AG10803 (cell line): Measurements from ENCODE around the gene DBP.

ENCODE experiments used
- DNase-seq: peaks from one replicate; pipeline ENCODE4 v3.0.0; 2010; ENCODE audit warnings: low read depth
- H3K4me3 ChIP-seq: 2 replicates; pipeline ENCODE4 v1.5.1; 2011; ENCODE audit warnings: mild to moderate bottlenecking, low read length, control low read depth
- TF ChIP-seq, protein P1 (sequence below): conservative IDR thresholded peaks from 2 replicates; pipeline ENCODE4 v1.5.1; 2011; ENCODE audit warnings: mild to moderate bottlenecking, low read length, control low read depth, inconsistent platforms

DBP gene

GRCh38 chr19:48639483-48640375 is 2.5 kb upstream of the DBP start:
- H3K4me3 ChIP-seq, result no peak overlapping the region
- DNase-seq, result no peak
- TF ChIP-seq, protein P1, sequence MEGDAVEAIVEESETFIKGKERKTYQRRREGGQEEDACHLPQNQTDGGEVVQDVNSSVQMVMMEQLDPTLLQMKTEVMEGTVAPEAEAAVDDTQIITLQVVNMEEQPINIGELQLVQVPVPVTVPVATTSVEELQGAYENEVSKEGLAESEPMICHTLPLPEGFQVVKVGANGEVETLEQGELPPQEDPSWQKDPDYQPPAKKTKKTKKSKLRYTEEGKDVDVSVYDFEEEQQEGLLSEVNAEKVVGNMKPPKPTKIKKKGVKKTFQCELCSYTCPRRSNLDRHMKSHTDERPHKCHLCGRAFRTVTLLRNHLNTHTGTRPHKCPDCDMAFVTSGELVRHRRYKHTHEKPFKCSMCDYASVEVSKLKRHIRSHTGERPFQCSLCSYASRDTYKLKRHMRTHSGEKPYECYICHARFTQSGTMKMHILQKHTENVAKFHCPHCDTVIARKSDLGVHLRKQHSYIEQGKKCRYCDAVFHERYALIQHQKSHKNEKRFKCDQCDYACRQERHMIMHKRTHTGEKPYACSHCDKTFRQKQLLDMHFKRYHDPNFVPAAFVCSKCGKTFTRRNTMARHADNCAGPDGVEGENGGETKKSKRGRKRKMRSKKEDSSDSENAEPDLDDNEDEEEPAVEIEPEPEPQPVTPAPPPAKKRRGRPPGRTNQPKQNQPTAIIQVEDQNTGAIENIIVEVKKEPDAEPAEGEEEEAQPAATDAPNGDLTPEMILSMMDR, result no peak

DNA sequence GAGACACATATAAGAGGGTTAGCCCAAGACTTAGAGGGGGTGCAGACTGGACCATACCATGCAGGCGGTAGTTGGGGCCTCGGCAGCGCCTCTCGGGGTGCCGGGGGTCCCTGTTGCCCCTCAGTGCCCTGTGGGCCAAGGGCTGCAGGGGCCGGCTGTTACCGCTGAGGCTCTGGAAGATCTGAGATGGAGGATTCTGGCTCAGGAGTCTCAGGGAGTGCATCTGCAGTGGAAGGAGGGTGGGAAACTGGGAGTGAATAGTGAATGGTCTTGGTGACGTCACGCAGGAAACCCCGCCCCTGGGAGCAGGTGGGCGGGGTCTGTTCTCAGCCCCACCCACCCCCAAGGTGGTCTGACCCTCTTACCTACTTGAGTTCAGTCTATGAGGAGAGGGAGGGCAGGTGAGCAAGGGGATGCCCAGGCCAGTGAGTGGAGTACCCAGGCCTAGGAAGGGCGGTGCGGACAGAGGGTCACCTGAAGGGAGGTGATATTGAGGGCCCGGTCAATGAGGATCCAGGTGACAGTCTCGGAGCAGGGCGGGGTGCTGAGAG is 1.7 kb upstream of the DBP start:
- no peak for DNase-seq
- TF ChIP-seq, protein P1, result no peak
- no peak overlapping the region for H3K4me3 ChIP-seq

DNA sequence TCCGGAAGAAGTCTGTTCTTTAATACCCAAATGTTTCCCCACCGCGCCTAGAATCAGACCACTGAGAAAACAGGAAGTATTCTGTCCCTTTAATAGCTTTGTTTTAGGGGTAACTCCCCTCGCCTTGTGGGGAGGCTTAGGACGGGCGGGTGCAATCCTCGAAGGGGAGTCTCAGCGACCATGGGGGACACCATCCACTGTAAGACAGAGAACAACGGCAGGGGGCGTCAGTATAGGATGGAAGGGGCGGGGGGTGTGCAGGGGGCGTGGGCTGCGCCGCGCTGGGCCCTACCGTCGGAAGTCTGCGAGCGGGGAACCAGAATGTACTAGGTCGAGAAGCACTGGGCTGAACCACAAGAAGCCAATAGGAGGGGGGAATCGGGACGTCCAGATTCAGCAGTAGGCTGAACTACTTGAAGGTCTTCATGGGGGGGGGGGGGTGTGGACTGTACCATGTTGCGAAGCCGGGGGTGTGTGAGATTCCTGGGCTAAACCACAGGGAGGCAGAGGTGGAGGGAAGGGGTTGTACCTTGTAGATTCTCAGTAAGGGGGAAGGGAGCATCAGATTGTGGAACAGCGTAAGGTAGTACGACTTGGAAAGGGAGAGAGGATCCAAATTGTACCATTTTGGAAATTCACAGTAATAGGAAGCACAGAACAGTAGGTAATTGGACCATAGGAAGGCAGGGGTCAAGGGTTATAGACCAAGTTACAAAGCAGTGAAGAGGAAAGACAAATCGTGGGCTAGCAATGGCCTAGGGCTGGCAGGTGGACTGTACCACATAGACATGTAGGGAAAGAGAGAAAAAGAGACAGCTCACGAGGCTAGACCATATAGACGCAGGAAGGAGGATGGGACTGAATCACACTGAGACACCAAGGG is 1.0 kb upstream of the DBP start:
- H3K4me3 ChIP-seq, result peak overlapping the region; percentile 72
- TF ChIP-seq, protein P1, result peak; percentile 10; the same call in 1 of the 2 replicates
- peak; percentile 98 for DNase-seq

- TF ChIP-seq, protein P1, result no peak
- peak overlapping the region; percentile 72 for H3K4me3 ChIP-seq
- DNase-seq, result peak; percentile 99
Measured at GRCh38 chr19:48637449-48637947, 319 bp upstream of the DBP start.

- peak overlapping the region; percentile 64 for H3K4me3 ChIP-seq
- TF ChIP-seq, protein P1, result no peak
- no peak for DNase-seq
Measured at GRCh38 chr19:48635966-48636858, 967 bp downstream of the DBP start.
